HG03342 (cell line): ENCODE measurements around the gene BIRC5.

ENCODE experiments used
- ATAC-seq: cut with Tn5 transposase; IDR thresholded peaks from one replicate; pipeline ENCODE4 v1.9.1; 2021; ENCODE audit warnings: mild to moderate bottlenecking, moderate library complexity; ENCODE audit not compliant: unreplicated experiment

BIRC5 gene

DNA sequence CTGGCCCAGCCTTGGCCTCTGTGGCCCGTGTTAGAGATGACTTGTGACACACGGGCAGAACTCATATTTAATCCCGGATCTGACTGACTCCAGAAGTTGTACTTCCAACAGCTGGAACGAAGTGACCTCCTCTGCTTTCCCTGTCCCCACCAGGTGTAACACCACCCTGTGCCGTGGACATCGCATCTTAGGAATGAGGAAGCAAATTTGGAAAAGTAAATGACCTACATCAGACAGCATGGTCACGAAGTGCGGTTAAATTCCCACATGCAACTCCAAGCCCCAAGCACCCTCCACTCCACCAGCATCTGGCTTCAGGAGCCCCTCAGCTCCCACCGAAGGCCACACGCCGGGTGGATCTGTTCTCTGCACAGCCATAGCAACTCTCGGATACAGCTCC is 30.1 kb upstream of the BIRC5 start:
- no peak for ATAC-seq

DNA sequence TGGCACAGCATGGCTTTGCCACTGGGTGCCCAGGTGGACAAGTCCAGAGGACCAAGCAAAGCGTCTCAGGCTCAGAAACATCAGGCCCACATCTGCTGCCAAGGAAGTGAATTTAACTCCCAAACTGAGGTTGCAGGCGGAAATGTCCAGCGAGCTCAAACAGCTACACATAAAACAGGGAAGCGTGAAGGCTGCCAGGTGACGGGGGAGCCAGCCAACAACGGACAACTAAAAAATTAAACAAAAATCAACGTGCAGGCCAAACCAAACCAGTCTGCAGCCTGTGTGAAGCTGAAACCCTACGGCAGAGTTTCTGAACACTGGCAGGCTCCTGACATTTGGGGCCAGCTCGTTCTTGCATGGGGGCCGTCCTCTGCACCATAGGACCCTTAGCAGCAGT is 29.7 kb upstream of the BIRC5 start:
- no peak for ATAC-seq

DNA sequence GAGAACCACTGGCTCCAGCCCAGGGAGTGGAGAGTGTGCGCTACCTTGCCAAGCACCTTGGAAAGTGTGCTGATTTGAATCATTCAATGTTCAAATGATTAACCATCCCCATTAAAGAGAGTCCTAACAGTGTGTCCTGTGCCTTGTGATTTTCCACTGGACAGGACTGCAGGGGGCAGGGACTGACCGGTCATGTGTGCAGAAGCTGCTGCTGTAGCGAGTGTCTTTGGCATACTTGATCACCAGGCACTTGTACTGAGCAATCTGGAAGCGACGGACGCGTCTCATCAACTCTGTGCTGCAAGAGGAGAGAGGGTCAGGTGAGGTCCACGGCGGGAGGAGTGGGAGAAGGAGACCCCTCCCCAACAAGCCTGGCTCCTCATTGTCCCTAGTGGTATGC is 29.2 kb upstream of the BIRC5 start:
- no peak for ATAC-seq

DNA sequence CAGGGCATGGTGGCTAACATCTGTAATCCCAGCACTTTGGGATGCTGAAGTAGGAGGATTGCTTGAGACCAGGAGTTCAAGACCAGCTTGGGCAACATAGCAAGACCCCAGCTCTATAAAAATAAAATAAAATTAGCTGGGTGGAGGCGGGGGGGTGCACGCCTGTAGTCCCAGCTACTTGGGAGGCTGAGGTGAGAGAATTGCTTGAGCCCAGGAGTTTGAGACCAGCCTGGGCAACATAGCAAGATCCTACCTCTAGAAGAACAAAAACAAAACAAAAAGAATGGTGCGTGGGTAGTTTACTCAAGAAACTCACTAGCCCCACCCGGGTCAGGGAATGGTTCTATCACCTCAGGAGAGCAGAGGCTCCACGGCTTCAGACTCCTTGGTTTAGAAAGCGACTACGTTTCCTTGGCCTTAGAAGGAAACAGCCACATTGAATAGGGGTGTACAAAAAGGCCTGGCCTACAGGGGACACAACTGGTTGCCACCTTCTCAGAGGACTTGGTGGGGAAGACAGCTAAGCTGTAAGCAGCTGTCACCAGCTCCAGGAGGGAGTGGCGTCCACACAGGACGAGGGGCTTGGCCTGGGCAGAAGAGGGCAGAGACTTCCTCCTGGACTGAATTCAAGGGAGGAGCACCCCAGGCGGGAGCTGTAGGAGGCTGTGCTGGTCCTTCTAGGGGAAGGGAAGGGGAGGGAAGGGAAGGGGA is 27.9 kb upstream of the BIRC5 start:
- ATAC-seq, result no peak

DNA sequence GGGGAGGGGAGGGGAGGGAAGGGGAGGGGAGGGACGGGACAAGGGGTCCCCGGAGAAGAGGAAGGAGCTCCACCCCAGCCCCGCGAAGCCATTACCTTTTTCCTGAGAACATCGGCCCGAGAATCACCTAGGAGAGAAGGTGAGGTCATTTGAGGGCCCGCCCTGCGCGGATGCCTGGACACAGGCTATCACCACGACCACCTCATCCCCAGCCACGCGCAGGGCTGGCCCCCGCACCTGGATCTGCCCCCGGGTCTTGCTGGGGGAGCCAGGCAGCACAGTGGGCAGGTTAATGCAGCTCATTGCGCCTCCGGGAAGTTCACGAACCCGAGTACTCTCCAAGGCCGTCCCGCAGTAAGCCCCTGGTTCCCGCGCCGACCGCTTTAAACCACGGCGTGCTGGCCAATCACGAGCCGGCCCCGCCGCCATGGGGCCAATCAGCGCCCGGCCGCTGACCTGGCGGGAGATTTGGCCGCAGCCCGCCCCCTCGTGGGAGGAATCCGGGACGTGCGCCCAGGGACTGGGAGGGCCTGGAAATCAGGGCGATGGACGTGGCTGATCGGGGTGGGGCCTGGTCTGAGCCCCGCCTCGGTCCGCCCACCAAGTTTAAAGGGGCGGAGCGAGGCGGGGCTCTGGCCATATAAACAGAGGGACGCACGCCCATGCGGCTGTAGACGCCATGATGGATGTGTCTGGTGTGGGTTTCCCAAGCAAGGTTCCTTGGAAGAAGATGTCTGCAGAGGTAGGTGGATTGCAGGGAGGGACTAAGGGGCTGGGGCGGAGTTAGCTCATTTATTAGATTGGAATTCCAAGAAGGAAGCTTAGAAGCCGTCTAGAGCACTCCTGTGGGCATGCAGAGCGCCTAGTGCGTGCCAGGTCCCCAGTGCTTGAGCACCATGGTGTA is 27.1 kb upstream of the BIRC5 start, which contains the start of the genes AFMID and TK1:
AFMID (plus strand) TSS at position 671 of the 904 bp plus-strand sequence; CDS start at position 680, 9 bp downstream.
TK1 (minus strand) TSS at position 361 of the 904 bp plus-strand sequence; CDS start at position 303, 58 bp downstream.
- peak; percentile 87 for ATAC-seq

DNA sequence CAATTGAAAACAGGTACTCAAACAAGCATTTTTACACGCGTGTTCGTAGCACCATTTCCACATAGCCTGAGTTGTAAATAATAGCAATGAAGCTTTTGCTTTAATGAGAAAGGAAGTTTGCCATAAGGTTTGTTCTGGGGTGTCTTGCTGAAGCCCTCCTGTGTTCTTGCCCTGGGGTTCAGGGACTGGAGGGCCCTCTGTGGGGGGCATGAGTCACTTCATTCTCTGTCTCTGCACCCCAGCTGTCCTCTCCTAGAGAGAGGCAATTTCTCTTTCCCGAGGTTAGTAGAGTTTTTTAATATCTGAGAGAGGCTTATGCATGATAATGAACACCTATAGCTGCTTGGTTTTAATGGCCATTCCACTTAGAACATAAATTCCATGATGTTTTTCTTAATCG is 17.3 kb upstream of the BIRC5 start:
- ATAC-seq, result no peak

DNA sequence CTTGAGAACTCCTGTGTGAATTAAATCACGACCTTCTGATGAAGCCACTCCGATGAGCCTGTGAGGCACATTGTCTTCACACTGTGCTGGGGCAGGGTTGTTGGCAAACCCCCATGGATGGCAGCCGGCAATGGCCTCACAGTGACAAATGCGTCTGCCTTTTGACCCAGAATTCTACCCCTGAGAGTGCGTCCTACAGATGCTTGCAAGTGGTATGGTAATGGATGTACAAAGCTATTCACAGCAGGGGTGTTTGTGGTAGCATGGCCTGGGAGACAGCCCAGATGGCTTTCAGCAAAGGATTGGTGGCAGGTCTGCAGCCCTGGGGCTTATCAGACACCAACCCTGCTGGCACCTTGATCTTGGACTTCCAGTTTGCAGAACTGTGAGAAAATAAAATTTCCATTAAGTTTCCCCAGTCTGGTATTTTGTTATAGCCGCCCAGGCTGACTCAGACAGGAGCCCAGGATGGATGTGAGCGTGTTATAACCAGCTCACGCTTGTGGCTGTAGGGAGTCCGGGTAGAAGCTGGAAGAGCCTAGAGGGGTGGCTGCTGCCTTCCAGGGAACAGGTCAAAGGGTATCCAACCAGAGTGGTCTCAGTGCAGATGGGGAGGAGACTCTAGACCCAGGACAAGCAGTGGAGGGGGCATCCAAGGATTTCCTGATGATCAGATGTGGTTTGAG is 16.8 kb upstream of the BIRC5 start:
- ATAC-seq, result no peak

DNA sequence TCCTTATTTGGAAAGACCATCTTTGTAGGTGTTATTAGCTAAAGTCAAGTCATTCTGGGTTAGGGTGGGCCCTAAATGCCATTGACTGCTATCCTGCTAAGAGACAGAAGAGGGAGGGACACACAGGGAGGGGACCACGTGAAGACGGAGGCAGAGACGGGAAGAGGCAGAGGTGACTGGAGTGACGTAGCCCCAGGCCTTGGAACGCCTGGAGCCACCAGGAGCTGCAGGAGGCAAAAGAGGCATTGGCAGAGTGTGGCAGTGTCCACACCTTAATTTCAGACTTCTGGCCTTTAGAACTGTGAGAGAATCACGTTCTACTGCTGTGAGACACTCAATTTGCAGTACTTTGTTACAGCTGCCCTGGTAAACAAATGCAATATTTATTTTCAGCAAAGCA is 13.6 kb upstream of the BIRC5 start:
- ATAC-seq, result no peak

DNA sequence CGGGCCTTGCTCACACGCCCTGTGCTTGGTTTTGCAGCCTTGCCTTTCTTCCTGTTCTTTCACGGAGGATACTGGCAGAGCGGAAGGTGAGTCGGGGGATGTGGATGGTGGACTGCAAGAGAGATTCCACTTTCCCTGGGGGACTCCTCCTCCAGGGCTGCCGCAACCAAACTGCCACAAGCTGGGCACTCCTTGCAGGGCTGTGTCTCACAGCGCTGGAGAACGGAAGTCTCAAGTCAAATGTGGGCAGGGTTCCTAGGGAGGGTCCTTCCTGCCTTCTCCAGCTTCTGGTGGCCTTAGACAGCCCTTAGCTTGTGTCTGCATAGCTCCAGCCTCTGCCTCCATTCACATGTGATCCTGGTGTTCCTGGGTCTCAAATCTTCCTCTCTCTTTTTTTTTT is 11.4 kb upstream of the BIRC5 start:
- no peak for ATAC-seq

DNA sequence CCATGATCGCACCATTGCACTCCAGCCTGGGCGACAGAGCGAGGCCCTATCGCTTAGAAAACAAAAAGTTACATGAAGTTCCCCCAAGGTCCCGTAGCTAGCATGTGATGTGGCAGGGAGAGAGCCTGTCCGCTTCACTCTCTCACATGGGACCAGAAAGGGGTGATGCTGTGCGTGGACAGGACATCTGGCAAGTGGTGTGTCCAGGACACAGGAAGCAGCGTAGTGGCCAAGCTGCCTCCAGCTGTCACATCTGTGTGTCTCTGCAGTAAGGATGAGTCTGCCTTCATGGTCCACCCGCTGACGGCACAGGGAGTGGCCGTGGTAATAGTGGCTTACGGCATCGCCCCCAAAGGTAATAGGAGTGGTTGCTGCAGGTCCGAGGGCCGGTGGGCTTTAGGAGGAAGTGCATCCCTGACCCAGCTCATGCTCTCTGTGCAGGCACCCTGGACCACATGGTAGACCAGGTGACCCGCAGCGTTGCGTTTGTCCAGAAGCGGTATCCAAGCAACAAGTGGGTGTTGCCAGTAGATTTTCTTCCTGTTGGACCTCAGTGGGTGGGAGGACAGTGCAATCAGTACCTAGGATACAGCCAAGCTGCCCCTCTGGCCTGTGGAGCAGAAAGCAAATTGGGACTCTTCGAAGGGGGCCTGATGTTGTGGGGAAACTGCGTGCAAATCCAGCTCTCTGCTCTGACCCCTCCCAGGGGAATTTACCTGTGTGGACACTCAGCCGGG is 9.5 kb upstream of the BIRC5 start:
- no peak for ATAC-seq

DNA sequence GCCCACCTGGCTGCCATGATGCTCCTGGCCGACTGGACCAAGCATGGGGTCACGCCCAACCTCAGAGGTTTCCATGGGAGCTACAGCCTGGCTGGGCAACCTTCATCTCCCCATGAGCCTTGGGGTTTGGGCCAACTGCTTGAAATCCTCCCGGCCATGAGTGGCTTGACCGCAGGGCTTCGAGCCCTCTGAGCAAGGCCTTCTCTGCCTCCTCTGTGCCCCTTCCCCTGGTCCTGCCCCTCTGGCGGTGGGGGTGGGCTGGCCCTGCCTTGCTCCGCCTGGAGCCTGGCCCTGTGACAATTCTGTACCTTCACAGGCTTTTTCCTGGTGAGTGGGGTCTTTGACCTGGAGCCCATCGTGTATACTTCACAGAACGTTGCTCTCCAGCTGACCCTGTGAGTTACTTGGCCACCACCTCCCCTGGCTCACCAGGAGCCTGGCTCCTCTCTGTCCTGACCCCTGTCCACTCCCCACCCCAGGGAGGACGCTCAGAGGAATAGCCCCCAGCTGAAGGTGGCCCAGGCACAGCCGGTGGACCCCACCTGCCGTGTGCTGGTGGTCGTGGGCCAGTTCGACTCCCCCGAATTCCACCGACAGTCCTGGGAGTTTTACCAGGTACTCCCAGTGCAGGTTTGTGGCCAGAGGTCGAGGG is 8.8 kb upstream of the BIRC5 start:
- ATAC-seq, result no peak

DNA sequence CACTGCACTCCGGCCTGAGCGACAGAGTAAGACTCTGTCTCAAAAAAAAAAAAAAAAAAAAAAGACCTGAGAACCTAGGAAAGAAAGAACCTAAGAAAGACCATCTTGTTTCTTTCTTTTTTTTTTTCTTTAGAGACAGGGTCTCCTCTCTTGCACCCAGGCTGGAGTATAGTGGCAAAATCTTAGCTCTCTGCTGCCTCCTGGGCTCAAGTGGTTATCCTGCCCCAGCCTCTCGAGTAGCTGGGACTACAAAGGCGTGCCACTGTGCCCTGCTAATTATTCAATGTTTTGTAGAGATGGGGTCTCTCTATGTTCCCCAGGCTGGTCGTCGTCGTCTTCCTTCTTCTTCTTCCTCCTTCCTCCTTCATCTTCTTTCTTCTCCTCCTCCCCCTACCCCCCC is 7.8 kb upstream of the BIRC5 start:
- no peak for ATAC-seq

DNA sequence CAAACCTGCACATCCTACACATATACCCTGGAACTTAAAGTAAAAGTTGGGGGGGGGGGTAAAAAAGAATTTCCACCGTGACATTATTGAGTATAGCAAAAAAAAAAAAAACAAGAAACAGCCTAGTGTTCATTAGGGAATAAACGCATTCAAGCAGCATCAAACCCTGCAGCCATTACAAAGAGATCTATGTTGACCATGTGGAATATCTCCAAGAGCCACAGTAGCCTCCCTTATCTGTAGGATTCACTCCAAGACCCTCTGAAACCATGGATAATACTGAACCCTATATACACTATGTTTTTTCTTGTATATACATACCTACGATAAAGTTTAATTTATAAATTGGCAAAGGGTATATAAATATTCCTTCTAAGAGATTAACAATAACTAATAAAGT is 5.6 kb upstream of the BIRC5 start:
- ATAC-seq, result no peak

DNA sequence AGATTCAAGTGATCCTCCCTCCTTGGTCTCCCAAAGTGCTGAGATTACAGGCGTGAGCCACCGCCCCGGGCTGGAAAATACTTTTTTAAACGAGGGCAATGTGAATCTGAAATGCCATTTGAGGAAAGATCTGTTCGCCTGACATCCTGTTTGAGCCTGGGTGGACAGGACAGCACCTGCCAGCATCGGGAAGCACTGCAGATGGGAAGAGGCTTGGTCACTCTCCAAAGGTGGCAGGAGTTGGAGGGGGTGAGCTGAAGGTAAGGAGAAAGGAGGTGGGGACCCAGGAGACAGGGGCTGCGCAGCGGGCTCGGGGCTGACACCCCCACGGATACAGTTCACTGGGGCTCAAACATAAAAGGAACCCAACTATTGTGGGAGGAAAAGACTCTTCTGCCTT is 3.9 kb upstream of the BIRC5 start:
- ATAC-seq, result no peak

DNA sequence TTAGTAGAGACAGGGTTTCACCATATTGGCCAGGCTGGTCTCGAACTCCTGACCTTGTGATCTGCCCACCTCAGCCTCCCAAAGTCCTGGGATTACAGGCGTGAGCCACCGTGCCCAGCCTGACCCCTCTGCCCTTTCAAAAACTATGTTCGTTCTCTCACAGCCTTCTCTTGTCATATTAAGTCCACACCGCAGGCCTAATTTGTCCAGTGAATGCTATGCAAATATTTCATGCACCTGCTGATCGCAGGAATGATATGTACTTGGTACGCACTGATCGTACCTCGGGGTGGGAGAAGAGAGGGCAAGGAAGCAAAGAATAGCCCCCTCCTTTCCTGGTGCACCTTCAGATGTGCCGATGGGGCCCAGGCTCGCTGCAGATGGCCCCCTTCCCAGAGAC is 3.0 kb upstream of the BIRC5 start:
- ATAC-seq, result no peak

DNA sequence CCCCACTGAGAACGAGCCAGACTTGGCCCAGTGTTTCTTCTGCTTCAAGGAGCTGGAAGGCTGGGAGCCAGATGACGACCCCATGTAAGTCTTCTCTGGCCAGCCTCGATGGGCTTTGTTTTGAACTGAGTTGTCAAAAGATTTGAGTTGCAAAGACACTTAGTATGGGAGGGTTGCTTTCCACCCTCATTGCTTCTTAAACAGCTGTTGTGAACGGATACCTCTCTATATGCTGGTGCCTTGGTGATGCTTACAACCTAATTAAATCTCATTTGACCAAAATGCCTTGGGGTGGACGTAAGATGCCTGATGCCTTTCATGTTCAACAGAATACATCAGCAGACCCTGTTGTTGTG is 631 bp downstream of the BIRC5 start:
- no peak for ATAC-seq

DNA sequence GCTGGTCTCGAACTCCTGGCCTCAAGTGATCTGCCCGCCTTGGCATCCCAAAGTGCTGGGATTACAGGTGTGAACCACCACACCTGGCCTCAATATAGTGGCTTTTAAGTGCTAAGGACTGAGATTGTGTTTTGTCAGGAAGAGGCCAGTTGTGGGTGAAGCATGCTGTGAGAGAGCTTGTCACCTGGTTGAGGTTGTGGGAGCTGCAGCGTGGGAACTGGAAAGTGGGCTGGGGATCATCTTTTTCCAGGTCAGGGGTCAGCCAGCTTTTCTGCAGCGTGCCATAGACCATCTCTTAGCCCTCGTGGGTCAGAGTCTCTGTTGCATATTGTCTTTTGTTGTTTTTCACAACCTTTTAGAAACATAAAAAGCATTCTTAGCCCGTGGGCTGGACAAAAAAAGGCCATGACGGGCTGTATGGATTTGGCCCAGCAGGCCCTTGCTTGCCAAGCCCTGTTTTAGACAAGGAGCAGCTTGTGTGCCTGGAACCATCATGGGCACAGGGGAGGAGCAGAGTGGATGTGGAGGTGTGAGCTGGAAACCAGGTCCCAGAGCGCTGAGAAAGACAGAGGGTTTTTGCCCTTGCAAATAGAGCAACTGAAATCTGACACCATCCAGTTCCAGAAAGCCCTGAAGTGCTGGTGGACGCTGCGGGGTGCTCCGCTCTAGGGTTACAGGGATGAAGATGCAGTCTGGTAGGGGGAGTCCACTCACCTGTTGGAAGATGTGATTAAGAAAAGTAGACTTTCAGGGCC is 5.5 kb downstream of the BIRC5 start:
- ATAC-seq, result no peak

DNA sequence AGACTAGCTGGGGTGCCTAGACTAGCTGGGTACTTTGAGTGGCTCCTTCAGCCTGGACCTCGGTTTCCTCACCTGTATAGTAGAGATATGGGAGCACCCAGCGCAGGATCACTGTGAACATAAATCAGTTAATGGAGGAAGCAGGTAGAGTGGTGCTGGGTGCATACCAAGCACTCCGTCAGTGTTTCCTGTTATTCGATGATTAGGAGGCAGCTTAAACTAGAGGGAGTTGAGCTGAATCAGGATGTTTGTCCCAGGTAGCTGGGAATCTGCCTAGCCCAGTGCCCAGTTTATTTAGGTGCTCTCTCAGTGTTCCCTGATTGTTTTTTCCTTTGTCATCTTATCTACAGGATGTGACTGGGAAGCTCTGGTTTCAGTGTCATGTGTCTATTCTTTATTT is 9.0 kb downstream of the BIRC5 start:
- no peak for ATAC-seq

DNA sequence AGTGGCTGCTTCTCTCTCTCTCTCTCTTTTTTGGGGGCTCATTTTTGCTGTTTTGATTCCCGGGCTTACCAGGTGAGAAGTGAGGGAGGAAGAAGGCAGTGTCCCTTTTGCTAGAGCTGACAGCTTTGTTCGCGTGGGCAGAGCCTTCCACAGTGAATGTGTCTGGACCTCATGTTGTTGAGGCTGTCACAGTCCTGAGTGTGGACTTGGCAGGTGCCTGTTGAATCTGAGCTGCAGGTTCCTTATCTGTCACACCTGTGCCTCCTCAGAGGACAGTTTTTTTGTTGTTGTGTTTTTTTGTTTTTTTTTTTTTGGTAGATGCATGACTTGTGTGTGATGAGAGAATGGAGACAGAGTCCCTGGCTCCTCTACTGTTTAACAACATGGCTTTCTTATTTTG is 9.7 kb downstream of the BIRC5 start:
- ATAC-seq, result no peak
